Breast epithelium (tissue), 4 donors: Measurements from ENCODE around the gene MAP2K5. TPM values are rescaled to one million over a fixed set of nuclear protein-coding genes. Genes with fewer than 3 reads are reported as not detected.

Source experiments
- DNase-seq, 2 donors: peaks; one replicate each; pipeline ENCODE4 v3.0.0-alpha.2; 2019; ENCODE audit warnings: low spot score in 2 of 2
- H3K27ac ChIP-seq, 2 donors: fragments of 200-600 bp; sonication (generic) in 1 of 2; one replicate each; pipeline ENCODE4 v1.5.1; 2016 to 2019; ENCODE audit warnings: mild to moderate bottlenecking in 1 of 2
- H3K27me3 ChIP-seq, 2 donors: fragments of 200-600 bp; sonication (generic) in 1 of 2; one replicate each; pipeline versions ENCODE4 v1.5.1 to v1.6.0; 2017 to 2019; ENCODE audit warnings: control low read depth in 1 of 2, mild to moderate bottlenecking in 1 of 2
- H3K36me3 ChIP-seq: fragments of 200-600 bp; one replicate; pipeline ENCODE4 v1.5.1; 2019
- H3K4me1 ChIP-seq, 2 donors: fragments of 200-600 bp; sonication (generic); one replicate each; pipeline ENCODE4 v1.5.1; 2016 to 2019; ENCODE audit warnings: control low read depth in 1 of 2
- H3K4me3 ChIP-seq, 3 donors: fragments of 200-600 bp; sonication (generic); 1 replicate in 2 of 3; 2 replicates in 1 of 3; pipeline ENCODE4 v1.5.1; 2016 to 2019; ENCODE audit warnings: mild to moderate bottlenecking in 3 of 3, moderate library complexity in 2 of 3
- H3K9me3 ChIP-seq, 2 donors: fragments of 200-600 bp; sonication (generic) in 1 of 2; one replicate each; pipeline ENCODE4 v1.5.1; 2016 to 2019; ENCODE audit warnings: control low read depth in 1 of 2
- CTCF ChIP-seq, 3 donors: fragments of 450-650 bp; IDR thresholded peaks; one replicate each; pipeline ENCODE4 v1.5.1; 2016 to 2017; ENCODE audit warnings: antibody characterized with exemption in 3 of 3, mild to moderate bottlenecking in 3 of 3, moderate library complexity in 3 of 3
- POLR2A ChIP-seq: fragments of 450-650 bp; IDR thresholded peaks from one replicate; pipeline ENCODE4 v1.6.1; 2016; ENCODE audit warnings: antibody characterized with exemption, mild to moderate bottlenecking, moderate library complexity
- POLR2AphosphoS5 ChIP-seq, 3 donors: sonication (generic); formaldehyde crosslinking; IDR thresholded peaks; one replicate each; pipeline ENCODE4 v1.6.1; 2017; ENCODE audit warnings: antibody characterized with exemption in 3 of 3
- intact Hi-C: fragments of 100-400 bp; cut with DNase I; formaldehyde crosslinking; loops from one replicate; pipeline ENCODE4 v1.15.1; 2023; ENCODE audit warnings: low total_unique reads
- total RNA-seq, 3 donors: library from RNA; depleted of rRNA; stranded (reverse); fragments of >200 nt; gene quantifications; one replicate each; pipeline ENCODE4 v1.1.0, GENCODE V29; 2016

MAP2K5 gene
- total RNA-seq, 3 donors from 2014 or later, result 13.8 to 15.1 (median 14.0) TPM

- H3K27ac ChIP-seq, result no peak overlapping the region
- H3K4me1 ChIP-seq, result no peaks in the 10 kb centered on the region
- DNase-seq, result no peak
- no peaks in the 10 kb centered on the region for H3K9me3 ChIP-seq
- TF ChIP-seq POLR2AphosphoS5 (IDR thresholded peaks at IDR 0.05), result no peak
- TF ChIP-seq POLR2A, result no peak
- TF ChIP-seq CTCF (IDR thresholded peaks at IDR 0.05), result no peak
- intact Hi-C loops, result no loop called here
- H3K36me3 ChIP-seq, result no peaks in the 10 kb centered on the region
- no peaks in the 10 kb centered on the region for H3K27me3 ChIP-seq
- H3K4me3 ChIP-seq, result no peak overlapping the region
Measured at GRCh38 chr15:67807141-67807540, 264.6 kb downstream of the MAP2K5 start.

- TF ChIP-seq POLR2A, result no peak
- TF ChIP-seq CTCF (IDR thresholded peaks at IDR 0.05), result no peak
- TF ChIP-seq POLR2AphosphoS5 (IDR thresholded peaks at IDR 0.05), result no peak
- intact Hi-C loops, result no loop called here
- Histone ChIP-seq H3K4me1 (no peaks in the 10 kb centered on the region), H3K4me3 (no peak overlapping the region), H3K27me3 (no peaks in the 10 kb centered on the region), H3K36me3 (no peaks in the 10 kb centered on the region), H3K27ac (no peak overlapping the region), H3K9me3 (no peaks in the 10 kb centered on the region)
- DNase-seq, result peak in 1 of 2 donors; percentile 14
Measured at GRCh38 chr15:67807836-67808235, 265.3 kb downstream of the MAP2K5 start.

- Histone ChIP-seq H3K9me3 (no peaks in the 10 kb centered on the region), H3K4me3 (no peak overlapping the region), H3K4me1 (no peaks in the 10 kb centered on the region), H3K27me3 (no peaks in the 10 kb centered on the region), H3K36me3 (no peaks in the 10 kb centered on the region), H3K27ac (no peak overlapping the region)
- intact Hi-C loops, result no loop called here
- TF ChIP-seq CTCF (IDR thresholded peaks at IDR 0.05) (no peak), POLR2AphosphoS5 (IDR thresholded peaks at IDR 0.05) (no peak), POLR2A (no peak)
- peak in 1 of 2 donors; percentile 35 for DNase-seq
Measured at GRCh38 chr15:67808821-67809220, 266.3 kb downstream of the MAP2K5 start.

- H3K4me3 ChIP-seq, result no peak overlapping the region
- no peaks in the 10 kb centered on the region for H3K36me3 ChIP-seq
- no peaks in the 10 kb centered on the region for H3K4me1 ChIP-seq
- DNase-seq, result peak in 1 of 2 donors; percentile 30
- TF ChIP-seq POLR2A (no peak), CTCF (IDR thresholded peaks at IDR 0.05) (no peak), POLR2AphosphoS5 (IDR thresholded peaks at IDR 0.05) (no peak)
- no peaks in the 10 kb centered on the region for H3K27me3 ChIP-seq
- intact Hi-C loops, result no loop called here
- H3K27ac ChIP-seq, result no peak overlapping the region
- H3K9me3 ChIP-seq, result no peaks in the 10 kb centered on the region
Measured at GRCh38 chr15:67809441-67809840, 266.9 kb downstream of the MAP2K5 start.

- Histone ChIP-seq H3K27me3 (no peaks in the 10 kb centered on the region), H3K4me1 (no peaks in the 10 kb centered on the region), H3K27ac (no peak overlapping the region), H3K36me3 (no peaks in the 10 kb centered on the region), H3K4me3 (no peak overlapping the region), H3K9me3 (peaks cover 0 to under 1% of the 10 kb centered on the region in 2 donors)
- peak in 1 of 2 donors; percentile 2 for DNase-seq
- intact Hi-C loops, result no loop called here
- TF ChIP-seq POLR2A (no peak), CTCF (IDR thresholded peaks at IDR 0.05) (no peak), POLR2AphosphoS5 (IDR thresholded peaks at IDR 0.05) (no peak)
Measured at GRCh38 chr15:67809866-67810265, 267.4 kb downstream of the MAP2K5 start.
